Amygdala (tissue), 56 donors: ENCODE data around the gene PRUNE1.

Experiments
- DNase-seq, 56 donors: peaks; one replicate each; lab custom pipeline; 2025; lab: John Stamatoyannopoulos, UW

Gene PRUNE1, protein sequence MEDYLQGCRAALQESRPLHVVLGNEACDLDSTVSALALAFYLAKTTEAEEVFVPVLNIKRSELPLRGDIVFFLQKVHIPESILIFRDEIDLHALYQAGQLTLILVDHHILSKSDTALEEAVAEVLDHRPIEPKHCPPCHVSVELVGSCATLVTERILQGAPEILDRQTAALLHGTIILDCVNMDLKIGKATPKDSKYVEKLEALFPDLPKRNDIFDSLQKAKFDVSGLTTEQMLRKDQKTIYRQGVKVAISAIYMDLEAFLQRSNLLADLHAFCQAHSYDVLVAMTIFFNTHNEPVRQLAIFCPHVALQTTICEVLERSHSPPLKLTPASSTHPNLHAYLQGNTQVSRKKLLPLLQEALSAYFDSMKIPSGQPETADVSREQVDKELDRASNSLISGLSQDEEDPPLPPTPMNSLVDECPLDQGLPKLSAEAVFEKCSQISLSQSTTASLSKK

DNA sequence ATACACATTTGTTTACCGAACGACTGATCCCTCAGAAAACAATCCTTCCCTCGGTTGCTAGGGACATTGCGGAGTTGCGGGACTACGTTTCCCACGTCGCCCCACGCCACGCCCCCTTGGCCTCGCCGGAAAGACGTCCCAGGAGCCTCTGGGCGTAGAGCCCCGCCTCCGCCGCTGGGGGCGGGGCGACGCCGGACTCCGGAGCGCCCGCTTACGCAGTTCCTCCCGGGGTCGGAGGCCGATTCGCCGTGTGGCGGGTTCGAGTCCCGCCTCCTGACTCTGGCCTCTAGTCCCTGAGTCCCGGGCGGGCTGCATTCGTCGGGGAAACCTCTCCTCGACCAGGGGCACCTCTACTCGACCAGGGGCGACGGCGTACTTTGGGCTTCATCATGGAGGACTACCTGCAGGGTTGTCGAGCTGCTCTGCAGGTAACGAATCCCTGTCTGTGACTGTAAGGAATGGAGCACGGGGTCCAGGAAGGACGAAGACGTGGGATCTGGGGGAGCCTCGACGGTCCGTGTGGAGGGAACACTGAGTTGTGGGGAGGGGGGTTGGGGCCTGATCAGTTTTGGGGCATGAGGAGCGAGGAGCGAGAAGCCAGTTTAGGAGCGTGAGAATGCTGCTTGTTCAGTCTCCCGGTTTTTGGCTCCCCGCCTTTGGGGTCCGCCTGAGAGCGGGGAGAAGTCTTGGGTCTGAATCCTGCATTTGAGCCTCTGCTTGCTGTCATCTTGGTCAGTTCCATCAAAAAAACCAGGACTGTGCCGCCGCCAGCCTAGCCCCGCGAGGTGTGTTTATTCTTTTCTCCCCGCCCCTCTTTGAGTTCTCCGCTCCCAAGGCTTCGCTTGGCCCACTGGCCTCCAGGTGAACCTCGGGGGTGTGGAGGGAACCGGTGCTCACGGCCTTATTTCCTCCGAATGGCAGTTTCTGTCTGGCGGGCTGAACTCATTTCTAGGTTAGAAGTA lies at the start of gene PRUNE1:
PRUNE1 (plus strand) TSS at position 206 of the 962 bp plus-strand sequence; CDS start at position 390, 184 bp downstream.
- DNase-seq: peak; percentile 46 to 97 (median 88)

DNA sequence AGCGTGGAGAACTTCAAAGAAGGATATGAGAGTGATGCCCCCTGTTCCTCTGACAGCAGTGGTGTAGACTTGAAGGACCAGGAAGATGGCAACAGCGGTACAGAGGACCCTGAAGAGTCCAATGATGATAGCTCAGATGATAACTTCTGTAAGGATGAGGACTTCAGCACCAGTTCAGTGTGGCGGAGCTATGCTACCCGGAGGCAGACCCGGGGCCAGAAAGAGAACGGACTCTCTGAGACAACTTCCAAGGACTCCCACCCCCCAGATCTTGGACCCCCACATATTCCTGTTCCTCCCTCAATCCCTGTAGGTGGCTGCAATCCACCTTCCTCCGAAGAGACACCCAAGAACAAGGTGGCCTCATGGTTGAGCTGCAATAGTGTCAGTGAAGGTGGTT lies 47.6 kb upstream of the PRUNE1 start:
- DNase-seq: no peak

DNA sequence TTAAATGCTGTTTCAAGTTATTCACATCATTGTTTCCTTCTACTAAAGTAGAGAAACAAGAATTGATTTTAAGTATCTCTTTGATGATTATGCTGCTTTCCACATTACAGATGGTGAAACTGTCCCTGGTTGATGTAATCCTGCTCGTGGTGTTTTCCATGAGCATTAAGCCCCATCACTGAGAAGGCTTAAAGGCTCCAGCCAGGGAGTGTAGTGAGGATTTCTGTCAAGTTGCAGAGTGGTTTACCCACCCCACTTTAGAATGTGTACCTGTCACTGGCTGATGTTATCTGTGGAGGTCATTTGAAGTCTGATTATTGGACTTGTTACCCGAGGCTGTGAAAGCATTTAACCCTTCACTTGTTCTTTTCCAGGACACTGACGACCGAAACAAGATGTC lies 46.5 kb upstream of the PRUNE1 start:
- no peak for DNase-seq

DNA sequence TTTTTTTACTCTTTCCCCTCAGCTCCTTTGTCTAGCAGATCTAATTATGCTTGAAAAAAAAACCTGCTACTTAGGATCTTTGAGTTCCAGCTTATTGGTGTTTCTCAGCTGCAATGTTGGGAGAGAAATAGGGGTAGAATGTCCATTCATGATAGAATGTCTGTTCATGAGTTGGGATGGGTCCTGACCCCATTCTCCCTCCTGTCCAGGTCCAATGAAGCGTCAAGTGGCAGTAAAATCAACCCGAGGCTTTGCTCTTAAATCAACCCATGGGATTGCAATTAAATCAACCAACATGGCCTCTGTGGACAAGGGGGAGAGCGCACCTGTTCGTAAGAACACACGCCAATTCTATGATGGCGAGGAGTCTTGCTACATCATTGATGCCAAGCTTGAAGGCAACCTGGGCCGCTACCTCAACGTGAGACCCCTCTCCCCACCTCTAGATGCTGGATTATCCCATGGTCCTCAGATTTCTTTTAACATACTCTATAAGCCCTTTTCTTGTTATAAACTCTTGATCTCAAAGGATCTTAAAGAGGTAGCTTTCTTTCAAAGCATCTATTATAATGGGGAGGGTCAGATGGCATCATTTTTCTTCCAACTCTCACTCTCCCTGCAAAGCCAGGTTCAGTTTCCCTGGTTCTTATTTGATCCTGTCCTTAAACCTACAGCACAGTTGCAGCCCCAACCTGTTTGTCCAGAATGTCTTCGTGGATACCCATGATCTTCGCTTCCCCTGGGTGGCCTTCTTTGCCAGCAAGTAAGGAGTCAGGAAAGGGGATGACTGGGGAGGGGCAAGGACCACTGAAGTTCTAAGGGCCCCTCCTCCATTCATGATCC lies 44.7 kb upstream of the PRUNE1 start:
- no peak for DNase-seq

DNA sequence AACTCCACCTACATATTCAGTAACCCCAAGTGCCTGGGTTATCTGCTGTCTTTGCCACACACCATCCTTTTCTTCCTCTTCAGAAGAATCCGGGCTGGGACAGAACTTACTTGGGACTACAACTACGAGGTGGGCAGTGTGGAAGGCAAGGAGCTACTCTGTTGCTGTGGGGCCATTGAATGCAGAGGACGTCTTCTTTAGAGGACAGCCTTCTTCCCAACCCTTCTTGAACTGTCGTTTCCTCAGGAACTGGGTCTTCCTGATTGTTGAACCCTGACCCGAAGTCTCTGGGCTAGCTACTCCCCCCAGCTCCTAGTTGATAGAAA lies 44.1 kb upstream of the PRUNE1 start:
- no peak for DNase-seq

DNA sequence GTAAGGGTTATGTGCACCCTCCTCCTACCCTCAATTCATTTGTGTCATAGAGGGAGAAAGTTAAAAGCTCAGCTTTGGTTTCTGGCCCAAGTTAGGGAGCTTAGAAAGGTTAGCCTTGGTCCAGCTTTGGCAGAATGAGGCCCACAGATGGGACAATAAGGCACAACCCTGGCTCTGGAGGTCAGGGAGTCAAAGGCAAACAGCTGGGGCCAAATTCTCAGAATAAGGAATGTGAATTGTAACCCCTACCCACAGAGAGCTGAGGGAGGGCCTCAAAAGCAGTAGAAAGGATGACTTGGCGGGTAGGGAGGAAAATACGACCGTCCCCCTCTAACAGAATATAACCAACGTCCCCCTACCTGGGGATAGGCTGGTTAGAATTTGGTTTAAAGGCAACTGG lies 42.6 kb upstream of the PRUNE1 start:
- DNase-seq: no peak

DNA sequence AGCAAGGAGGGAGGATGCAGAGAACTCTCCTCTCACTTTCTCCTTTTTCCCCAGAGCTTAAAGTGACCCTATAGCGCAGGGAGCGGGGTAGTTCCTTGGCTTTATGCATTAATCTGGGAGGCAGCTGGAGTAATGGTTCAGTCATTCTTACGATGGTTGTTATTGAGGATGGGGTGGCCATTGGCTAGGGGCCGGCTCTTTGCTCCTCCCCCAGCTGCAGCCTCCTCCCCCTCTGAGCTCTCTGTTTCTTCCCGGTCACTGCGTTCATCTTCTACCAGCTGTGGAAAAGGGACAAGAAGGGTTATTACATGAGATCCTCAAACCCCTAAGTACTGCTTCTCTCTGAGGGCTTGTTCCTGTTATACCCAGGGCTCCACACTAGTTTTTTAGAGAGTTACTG lies 42.2 kb upstream of the PRUNE1 start:
- peak in 17 of 56 donors; percentile 4 to 46 (median 22) for DNase-seq

DNA sequence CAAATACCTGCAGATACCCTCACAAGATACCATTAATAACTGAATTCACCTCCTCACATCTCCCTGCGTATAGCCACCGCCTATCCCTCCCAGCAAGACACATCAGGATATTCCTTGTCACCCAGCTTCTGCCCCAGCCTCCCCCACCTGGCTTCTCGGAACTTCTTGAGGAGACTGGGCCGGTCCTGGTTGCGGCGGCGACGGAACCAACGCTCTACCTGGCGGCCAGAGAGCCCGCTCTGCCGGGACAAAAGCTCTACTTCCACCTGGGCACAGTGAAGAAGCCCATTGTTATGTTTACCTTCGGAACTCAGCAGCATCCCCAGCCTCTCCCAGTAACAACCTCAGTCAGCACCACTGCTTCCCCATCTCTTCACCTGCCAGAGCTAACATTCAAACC lies 40.3 kb upstream of the PRUNE1 start:
- DNase-seq: no peak

DNA sequence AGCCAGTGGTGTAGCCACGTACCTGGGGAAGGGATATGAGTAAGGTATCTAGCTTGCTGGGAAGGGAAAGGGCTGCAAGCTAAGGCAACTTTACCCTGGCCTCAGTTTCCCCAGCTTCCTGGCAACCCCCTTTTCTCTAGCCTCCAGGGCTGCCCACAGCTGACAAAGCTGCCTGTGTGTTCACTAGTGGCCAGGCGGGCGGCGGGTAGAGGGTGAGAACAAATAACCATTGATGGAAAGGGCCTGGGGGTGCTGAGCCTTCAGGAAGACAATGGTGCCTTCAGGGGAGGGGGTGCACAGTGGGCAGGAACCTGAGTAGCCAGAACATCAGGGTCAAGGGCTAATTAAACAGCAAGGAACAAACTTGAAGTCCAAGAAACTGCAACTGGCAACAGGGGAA lies 39.8 kb upstream of the PRUNE1 start:
- peak in 50 of 56 donors; percentile 7 to 87 (median 47) for DNase-seq

DNA sequence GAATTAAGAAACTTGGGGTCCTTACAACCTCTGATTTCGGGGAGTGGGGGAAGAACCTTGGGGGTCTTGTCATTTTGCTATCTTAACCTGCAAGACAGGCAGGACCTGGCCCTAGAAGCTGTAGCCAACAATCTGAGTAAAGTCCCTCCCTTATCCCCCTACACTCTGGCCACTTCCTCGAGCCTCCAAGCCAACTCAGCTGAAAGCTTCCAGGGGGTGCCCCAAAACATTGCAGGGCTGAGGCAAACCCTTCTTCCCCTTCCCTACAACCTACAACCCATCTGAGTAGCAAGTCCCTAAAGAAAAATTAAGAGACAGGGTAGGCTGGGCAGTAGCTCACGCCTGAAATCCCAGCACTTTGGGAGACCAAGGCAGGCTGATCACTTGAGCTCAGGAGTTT lies 38.6 kb upstream of the PRUNE1 start:
- no peak for DNase-seq

DNA sequence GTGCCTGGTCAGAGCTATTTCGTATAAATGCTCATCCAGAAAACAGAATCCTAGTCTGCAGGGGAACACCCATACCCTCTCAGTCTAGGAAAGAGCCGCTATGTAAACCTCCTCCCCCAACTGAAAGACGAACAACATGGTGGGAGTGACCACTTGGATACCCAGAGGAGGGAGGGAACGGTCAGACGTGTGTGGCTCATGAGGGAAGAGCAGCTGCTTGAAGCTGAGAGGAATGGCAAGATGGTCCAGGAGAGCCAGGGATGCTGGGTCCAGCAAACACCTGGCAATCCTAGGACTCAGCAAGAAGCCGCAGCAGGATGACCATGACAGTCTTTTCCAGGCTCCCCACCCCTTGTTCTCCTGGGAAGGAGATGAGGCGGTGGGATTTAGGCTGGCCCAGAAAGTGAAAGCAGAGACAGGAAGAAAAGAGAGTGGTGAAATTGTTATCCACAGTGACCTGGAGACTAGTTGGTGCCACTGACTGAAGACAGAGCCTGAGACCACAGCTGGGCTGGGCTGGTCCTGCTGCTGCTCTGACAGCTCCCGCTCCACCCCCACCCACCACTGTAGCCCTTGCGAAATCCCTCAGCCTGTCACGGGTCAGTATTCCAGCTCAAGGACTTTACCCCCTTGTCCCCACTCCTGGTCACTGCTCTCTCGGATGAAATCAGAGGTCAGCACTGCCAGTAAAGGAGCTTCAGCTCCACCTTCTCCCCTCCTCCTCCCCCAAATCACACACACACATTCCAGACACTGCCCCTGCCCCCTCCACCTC lies 37.3 kb upstream of the PRUNE1 start:
- peak in 24 of 56 donors; percentile 6 to 40 (median 24) for DNase-seq

DNA sequence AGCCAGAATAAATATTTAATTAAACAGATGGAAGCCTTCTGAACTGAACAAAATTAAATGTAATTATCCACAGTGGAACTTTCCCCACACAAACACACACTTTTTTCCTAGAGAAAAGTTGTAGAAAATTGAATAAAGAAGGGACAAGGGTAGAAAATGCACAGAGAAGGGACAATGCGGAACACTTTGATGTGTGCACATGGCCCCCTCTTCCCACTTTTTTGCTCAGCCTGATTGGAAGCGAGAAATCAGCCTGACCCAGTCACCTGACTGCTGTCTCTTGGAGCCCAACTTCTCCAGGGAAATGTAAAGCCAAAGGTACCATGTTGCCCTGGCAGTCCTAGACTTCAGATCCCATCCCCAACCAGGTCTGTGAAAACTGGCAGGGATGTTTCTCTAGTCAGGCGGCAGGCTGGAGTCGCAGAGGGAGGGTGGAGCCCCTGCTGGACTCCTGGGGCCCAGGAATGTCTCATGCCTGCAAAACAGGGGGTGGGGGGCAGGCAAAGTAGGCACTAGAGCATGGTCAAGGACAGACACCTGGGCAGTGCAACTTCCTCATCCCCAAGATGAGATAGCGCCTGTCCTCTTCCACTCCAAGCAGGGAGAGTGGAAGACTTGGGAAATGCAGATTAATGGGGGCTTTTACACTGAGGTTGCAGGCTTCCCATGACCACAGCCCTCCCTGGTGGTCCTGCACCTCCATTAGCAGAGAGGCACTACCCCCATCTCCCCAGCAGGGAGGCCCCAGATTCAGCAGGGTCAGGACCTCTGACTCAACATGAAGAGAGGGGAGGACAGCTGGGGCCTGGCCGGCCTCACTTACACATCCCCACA lies 36.4 kb upstream of the PRUNE1 start:
- peak in 1 of 56 donors; percentile 5 for DNase-seq

DNA sequence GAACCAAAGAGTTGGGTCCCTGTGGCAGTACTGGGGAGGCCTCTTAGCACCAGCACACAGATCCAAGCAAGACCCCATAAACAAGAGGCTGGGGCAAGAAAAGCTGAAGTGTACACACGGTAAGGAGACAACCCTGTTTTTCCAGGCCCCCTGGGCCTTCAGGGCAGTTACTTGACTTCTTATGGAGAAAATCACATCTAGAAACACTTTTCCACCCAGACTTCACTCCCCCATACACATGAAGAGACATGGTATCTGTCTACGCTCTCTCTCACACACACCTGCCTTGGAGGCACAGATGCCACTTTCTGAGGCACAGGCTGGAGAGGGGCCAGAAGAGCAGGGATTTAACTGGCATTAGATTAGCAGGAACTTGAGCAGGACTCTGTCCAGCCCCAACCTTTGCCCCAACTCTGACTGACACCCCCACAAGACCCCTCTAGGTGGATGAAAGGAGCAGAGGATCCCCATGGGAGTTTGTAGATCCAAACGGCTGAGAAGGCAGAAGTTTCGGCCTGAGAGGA lies 35.8 kb upstream of the PRUNE1 start:
- DNase-seq: no peak

DNA sequence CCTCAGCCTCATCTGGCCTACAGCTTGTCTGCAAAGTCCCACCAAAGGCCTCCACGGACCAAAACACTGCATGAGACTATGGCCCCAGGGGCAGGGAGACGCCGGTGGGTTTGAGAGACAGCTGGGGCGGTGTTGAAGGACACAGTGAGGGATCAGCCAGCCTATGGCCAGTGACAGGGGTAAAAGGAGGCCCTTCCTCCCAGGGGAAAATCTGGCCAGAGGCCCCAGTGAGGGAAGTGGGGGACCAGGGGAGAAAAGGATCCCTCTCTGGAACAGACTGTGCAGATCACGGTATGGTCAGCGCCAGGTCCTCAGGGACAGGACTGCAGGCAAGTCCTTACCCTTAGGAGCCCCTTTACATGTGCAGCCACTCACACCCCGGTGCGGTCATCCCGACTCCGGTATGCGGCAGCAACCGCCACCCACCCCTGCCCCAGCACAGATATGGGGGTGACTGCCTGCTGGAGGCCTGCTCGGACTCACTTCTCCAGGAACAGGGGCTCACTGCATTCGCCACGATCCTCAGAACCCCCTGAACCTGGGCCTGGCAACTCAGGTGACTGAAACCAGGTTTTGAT lies 34.9 kb upstream of the PRUNE1 start:
- peak in 5 of 56 donors; percentile 20 to 54 (median 44) for DNase-seq

DNA sequence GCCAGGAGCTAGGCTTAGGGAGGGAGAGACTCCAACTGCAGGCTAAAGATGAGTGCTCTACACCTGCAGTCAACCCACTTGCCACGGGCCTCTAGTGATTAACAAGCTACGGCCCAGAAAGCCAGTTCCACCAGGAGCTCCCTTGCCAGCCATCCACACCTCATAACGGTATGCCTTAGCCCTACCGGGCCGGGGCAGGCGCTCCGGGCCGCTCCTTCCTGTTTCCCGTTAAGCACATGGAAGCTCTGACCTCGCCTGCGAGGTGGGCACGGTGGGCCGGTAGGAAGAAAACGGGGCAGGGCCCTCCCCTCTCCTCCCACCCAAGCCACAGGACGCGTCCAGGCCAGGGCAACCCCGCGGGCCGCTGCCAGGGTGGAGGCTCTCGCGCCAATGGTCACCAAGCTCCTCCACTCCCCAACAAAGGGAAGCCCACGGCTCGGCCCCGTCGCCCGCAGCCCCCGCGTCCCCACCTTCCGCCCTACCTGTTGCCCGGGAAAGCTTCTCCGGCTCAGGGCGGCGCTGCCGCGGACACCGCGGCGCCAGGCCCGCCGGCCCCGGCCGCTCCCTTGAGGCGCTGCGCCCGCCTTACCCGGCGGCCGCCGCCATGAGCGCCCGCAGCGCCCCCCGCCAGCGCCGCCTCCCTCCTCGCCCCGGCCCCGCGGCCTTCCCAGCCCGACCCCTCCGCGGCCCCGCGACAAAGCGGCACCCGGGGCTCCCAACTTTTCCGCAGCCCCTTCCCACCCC lies 34.2 kb upstream of the PRUNE1 start:
- DNase-seq: peak in 24 of 56 donors; percentile 22 to 77 (median 48)

DNA sequence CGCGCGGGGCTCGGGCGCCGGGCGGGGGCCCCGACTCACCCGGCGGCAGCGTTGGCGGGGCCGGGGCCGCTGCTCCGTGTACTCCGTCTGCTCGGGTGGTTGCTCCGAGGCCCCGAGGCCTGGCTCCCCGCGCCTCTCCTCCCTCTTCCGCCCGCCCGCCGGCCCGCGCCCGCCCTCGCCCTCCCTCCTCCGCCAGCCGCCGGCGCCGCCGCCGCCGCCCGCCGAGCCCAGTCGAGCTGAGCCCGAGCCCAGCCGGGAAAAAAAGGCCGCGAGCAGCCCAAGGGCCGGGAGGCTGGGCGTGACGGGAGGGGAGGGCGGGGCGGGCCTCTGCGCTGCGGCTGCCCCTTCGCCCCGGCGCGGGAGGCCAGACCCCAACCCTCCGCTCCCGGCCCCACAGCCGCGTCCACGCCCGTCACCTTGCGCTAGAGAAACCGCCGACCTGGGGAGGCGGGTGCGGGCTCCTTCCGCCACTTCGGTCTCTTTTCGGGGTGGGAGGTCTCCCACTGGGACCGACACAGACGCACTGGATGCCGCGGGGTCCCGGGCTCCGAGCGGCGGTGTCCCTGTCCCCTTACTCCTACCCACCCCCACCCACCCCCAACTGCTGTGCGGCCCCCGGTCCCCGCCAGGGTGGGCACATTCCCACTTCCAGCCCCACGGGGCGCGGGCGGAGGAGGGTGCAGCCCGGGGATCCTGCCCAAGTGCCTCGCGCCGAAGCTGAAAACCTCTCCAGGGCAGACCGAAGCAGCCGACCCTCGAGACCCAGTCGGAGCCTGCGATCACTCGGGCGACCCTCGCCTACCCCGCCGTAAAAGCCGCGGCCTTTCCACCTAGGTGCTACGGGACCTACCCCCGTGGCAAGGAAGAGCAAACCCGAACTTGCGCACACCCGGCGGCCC lies 33.4 kb upstream of the PRUNE1 start, which contains the start of gene CERS2:
CERS2 (minus strand) TSS at position 256 of the 899 bp plus-strand sequence. CDS start 5,745 bp downstream, outside the sequence.
- peak in 42 of 56 donors; percentile 27 to 78 (median 58) for DNase-seq
